DND-41 (cell line): ENCODE measurements around the gene RARG.

Experiments used
- ATAC-seq: fragments of 200-7000 bp; cut with Tn5 transposase; 3 replicates; pipeline ENCODE4 v1.9.1; 2021; ENCODE audit warnings: low read depth; ENCODE audit not compliant: insufficient read depth
- DNase-seq: peaks from one replicate; pipeline ENCODE4 v3.0.0-alpha.2; 2020
- H2AFZ ChIP-seq: 2 replicates; pipeline ENCODE4 v1.6.0; 2012; ENCODE audit warnings: low read depth, low read length
- H3K27ac ChIP-seq: 2 replicates; pipeline ENCODE4 v1.5.1; 2012; ENCODE audit warnings: low read length, inconsistent platforms
- H3K27me3 ChIP-seq: fragments of 200-600 bp; sonication (generic); 2 replicates; pipeline ENCODE4 v1.6.0; 2012; ENCODE audit warnings: low read length, mild to moderate bottlenecking, inconsistent platforms; ENCODE audit not compliant: insufficient read depth, poor library complexity
- H3K36me3 ChIP-seq: 2 replicates; pipeline ENCODE4 v1.5.1; 2012; ENCODE audit warnings: low read length, inconsistent platforms; ENCODE audit not compliant: insufficient read depth
- H3K4me1 ChIP-seq: 2 replicates; pipeline ENCODE4 v1.5.1; 2012; ENCODE audit warnings: mild to moderate bottlenecking, low read length; ENCODE audit not compliant: insufficient read depth
- H3K4me2 ChIP-seq: 2 replicates; pipeline ENCODE4 v1.6.0; 2012; ENCODE audit warnings: mild to moderate bottlenecking, moderate library complexity, low read length, inconsistent platforms; ENCODE audit not compliant: insufficient read depth
- H3K4me3 ChIP-seq, 2 experiments: fragments of 200-600 bp in 1 of 2; shearing (Covaris generic) in 1 of 2; 2 replicates each; pipeline ENCODE4 v1.5.1; 2012 to 2016; ENCODE audit warnings: inconsistent platforms in 2 of 2, low read length in 2 of 2, mild to moderate bottlenecking in 2 of 2, low read depth in 1 of 2, moderate library complexity in 1 of 2
- H3K79me2 ChIP-seq: 2 replicates; pipeline ENCODE4 v1.6.0; 2012; ENCODE audit warnings: low read length, inconsistent platforms; ENCODE audit not compliant: insufficient read depth
- H3K9ac ChIP-seq: 2 replicates; pipeline ENCODE4 v1.6.0; 2012; ENCODE audit warnings: low read depth, mild to moderate bottlenecking, inconsistent platforms, low read length, moderate library complexity
- H3K9me3 ChIP-seq: 2 replicates; pipeline ENCODE4 v1.5.1; 2012; ENCODE audit warnings: low read length, moderate library complexity, mild to moderate bottlenecking, inconsistent platforms; ENCODE audit not compliant: insufficient read depth, severe bottlenecking
- H4K20me1 ChIP-seq: 2 replicates; pipeline ENCODE4 v1.6.0; 2012; ENCODE audit warnings: low read length; ENCODE audit not compliant: insufficient read depth
- CTCF ChIP-seq: IDR thresholded peaks from 2 replicates; pipeline ENCODE4 v1.5.1; 2012; ENCODE audit warnings: borderline replicate concordance, low read length, moderate library complexity, mild to moderate bottlenecking; ENCODE audit not compliant: poor library complexity, severe bottlenecking; ENCODE audit errors: extremely low read depth
- EZH2 ChIP-seq: IDR thresholded peaks from 3 replicates; pipeline ENCODE4 v1.6.1; 2012; ENCODE audit warnings: borderline replicate concordance, low read depth, mild to moderate bottlenecking, moderate library complexity, low read length, inconsistent platforms; ENCODE audit not compliant: severe bottlenecking

Gene RARG

DNA sequence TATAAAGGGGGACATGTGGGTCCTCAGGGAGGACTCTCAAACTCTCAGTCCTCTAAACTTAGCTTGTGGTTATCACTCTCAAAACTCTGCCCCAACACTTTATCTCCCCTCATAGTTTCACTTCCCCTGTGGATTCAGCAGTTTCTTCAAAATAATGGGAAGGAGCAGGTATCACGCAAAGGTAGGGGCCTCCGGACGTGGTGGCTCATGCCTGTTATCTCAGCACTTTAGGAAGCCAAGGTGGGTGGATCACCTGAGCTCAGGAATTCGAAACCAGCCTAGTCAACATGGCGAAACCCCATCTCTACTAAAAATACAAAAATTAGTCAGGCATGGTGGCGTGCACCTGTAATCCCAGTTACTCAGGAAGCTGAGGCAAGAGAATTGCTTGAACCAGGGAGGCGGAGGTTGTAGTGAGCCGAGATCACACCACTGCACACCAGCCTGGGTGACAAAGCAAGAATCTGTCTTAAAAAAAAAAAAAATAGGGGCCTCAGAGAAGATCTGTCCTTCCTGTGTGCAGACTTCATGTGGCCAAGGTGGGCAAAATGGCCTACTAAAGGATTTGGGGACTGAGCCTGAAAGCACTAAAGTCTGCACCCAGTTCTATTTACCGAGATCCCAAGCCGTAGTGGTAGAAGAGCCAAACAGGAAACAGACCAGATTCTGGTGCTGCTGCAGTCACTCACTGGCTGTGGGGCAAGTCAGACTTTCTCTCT lies 31.4 kb downstream of the RARG start:
- Histone ChIP-seq H3K9me3 (no peaks in the 10 kb centered on the region), H4K20me1 (no peaks in the 10 kb centered on the region), H3K27me3 (no peaks in the 10 kb centered on the region), H3K27ac (no peak overlapping the region), H3K79me2 (no peaks in the 10 kb centered on the region), H3K4me1 (peaks cover 5% of the 10 kb centered on the region; the same call in 1 of the 2 replicates), H2AFZ (no peak overlapping the region), H3K9ac (no peak overlapping the region), H3K4me3 (no peak overlapping the region), H3K36me3 (no peaks in the 10 kb centered on the region), H3K4me2 (no peak overlapping the region)
- ATAC-seq (no peak), DNase-seq (no peak)
- TF ChIP-seq EZH2 (no peak), CTCF (no peak)

- DNase-seq (no peak), ATAC-seq (no peak)
- peaks cover 5% of the 10 kb centered on the region; the same call in 1 of the 2 replicates for H3K4me1 ChIP-seq
- TF ChIP-seq CTCF = no peak
- no peak overlapping the region for H3K4me2 ChIP-seq
- no peaks in the 10 kb centered on the region for H3K36me3 ChIP-seq
- no peak overlapping the region for H3K27ac ChIP-seq
- no peaks in the 10 kb centered on the region for H3K27me3 ChIP-seq
- H2AFZ ChIP-seq = no peak overlapping the region
- no peak overlapping the region for H3K4me3 ChIP-seq
- H3K79me2 ChIP-seq = no peaks in the 10 kb centered on the region
- H3K9ac ChIP-seq = no peak overlapping the region
- no peaks in the 10 kb centered on the region for H4K20me1 ChIP-seq
- no peaks in the 10 kb centered on the region for H3K9me3 ChIP-seq
Observed at GRCh38 chr12:53200107-53200457, 31.9 kb downstream of the RARG start.

DNA sequence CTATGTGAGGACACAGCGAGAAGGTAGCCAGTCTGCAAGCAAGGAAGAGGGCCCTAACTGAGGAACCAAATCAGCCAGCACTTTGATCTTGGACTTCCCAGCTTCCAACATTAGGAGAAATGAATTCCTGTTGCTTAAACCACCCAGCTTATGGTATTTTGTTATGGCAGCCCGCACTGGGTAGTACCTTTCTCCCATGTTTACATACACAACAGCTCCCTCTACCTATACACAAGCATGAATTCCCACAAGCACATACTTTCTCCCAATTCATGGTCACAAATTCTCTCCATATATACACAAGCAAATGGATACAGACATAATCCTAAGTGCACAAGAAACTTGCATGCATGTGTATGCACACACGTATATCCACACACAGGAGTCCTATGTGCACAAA lies 32.3 kb downstream of the RARG start:
- Histone ChIP-seq H3K9ac (no peak overlapping the region), H3K79me2 (no peaks in the 10 kb centered on the region), H2AFZ (no peak overlapping the region), H3K36me3 (no peaks in the 10 kb centered on the region), H3K4me2 (no peak overlapping the region), H4K20me1 (no peaks in the 10 kb centered on the region), H3K4me1 (peaks cover 5% of the 10 kb centered on the region; the same call in 1 of the 2 replicates), H3K4me3 (no peak overlapping the region), H3K27ac (no peak overlapping the region), H3K27me3 (no peaks in the 10 kb centered on the region), H3K9me3 (no peaks in the 10 kb centered on the region)
- DNase-seq (no peak), ATAC-seq (no peak)
- TF ChIP-seq CTCF = no peak
- no peak for TF ChIP-seq EZH2
